Measurements from ENCODE around the gene EFHD2.

The EFHD2 gene

GRCh38 chr1:15409388-15410222, at the start of gene EFHD2:
Gene EFHD2, plus strand, starts transcription at chr1:15409888. Its CDS starts 84 bp downstream, at chr1:15409972.
- no peak for TF ChIP-seq CTCF (conservative IDR thresholded peaks at IDR 0.05; ENCODE audit: control insufficient read depth, insufficient read depth, low read depth, low read length)
- peak within 1 kb of the TSS; percentile 76 for H3K4me3 ChIP-seq (ENCODE audit: control insufficient read depth, low read depth, low read length)

GRCh38 chr1:15360700-15361099, 49.0 kb upstream of the EFHD2 start:
- TF ChIP-seq CTCF (conservative IDR thresholded peaks at IDR 0.05; ENCODE audit: control insufficient read depth, insufficient read depth, low read depth, low read length): no peak
- no peak overlapping the region for H3K4me3 ChIP-seq (ENCODE audit: control insufficient read depth, low read depth, low read length)
- no peak for DNase-seq (ENCODE audit: low read depth)

More at GRCh38 chr1:15409388-15410222, at the start of gene EFHD2:
- peak; percentile 63 for DNase-seq (ENCODE audit: low read depth)

GRCh38 chr1:15362096-15362736, 47.5 kb upstream of the EFHD2 start:
- TF ChIP-seq CTCF (conservative IDR thresholded peaks at IDR 0.05; ENCODE audit: control insufficient read depth, insufficient read depth, low read depth, low read length): no peak

GRCh38 chr1:15362737-15363128, 47.0 kb upstream of the EFHD2 start:
- no peak overlapping the region for H3K4me3 ChIP-seq (ENCODE audit: control insufficient read depth, low read depth, low read length)
- no peak for TF ChIP-seq CTCF (conservative IDR thresholded peaks at IDR 0.05; ENCODE audit: control insufficient read depth, insufficient read depth, low read depth, low read length)
- DNase-seq (ENCODE audit: low read depth): no peak

More at GRCh38 chr1:15362096-15362736, 47.5 kb upstream of the EFHD2 start:
- no peak overlapping the region for H3K4me3 ChIP-seq (ENCODE audit: control insufficient read depth, low read depth, low read length)
- no peak for DNase-seq (ENCODE audit: low read depth)

DNA sequence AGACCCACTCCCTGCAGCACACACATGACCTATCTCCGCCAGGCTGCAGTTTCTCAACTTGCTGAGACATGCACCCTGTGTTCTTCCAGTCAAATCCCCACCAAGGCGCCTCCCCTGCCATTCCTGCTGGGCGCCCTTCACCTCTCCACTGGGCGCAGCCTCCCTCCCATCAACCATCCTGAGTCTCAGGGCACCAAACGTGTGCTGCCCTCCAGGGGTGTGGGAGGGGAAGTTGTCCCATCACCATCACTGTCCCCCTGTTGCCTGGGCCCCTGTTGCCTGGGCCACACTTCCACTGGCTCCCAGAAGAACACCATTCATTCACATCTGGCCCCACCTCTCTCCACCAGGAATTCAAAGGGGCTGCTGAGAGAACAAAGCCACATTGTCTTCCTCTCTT, 44.9 kb upstream of the EFHD2 start:
- no peak for DNase-seq (ENCODE audit: low read depth)
- TF ChIP-seq CTCF (conservative IDR thresholded peaks at IDR 0.05; ENCODE audit: control insufficient read depth, insufficient read depth, low read depth, low read length): no peak
- H3K4me3 ChIP-seq (ENCODE audit: control insufficient read depth, low read depth, low read length): no peak overlapping the region

DNA sequence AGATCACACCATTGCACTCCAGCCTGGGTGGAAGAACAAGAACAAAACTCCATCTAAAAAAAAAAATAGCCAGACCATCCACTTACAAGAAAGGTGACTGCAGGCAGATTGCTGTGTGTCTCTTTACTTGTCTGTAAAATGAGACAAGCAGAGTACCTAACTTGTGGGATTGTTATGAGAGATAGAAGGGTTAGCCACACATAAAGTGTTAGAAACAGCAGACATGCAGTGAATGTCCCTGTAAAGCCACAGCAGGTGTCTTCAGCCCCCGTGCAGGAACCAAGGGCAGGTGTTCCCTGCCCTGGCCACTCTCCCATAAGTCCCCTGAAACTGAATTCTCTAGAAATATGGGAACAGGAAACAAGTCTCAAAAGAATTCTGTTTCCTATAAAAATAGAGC, 40.8 kb upstream of the EFHD2 start:
- no peak for TF ChIP-seq CTCF (conservative IDR thresholded peaks at IDR 0.05; ENCODE audit: control insufficient read depth, insufficient read depth, low read depth, low read length)
- H3K4me3 ChIP-seq (ENCODE audit: control insufficient read depth, low read depth, low read length): no peak overlapping the region
- no peak for DNase-seq (ENCODE audit: low read depth)
